Measurements from ENCODE around the gene THSD7A. TPM values are rescaled to one million over a fixed set of nuclear protein-coding genes. Genes with fewer than 3 reads are reported as not detected.

The THSD7A gene
- total and polyA plus RNA-seq, 11 donors, result 0.11 to 5.2 (median 1.1) TPM

GRCh38 chr7:11412036-11412435, 420.0 kb downstream of the THSD7A start:
- H3K4me1 ChIP-seq, result no peaks in the 10 kb centered on the region
- TF ChIP-seq POLR2A (IDR thresholded peaks at IDR 0.05), result no peak
- H3K36me3 ChIP-seq, result peaks cover 0 to 14% (median 0%) of the 10 kb centered on the region in 9 donors
- H3K27ac ChIP-seq, result no peak overlapping the region
- no peak for DNase-seq
- 86 to 97% (median 92%) methylated on average over 2 of the region's 2 CpGs for WGBS, 4 donors
- ATAC-seq, result no peak
- H3K4me3 ChIP-seq, result no peak overlapping the region
- intact Hi-C loops (cut with DNase I), result no loop called here
- peaks cover 0 to 13% (median 2%) of the 10 kb centered on the region in 12 donors for H3K9me3 ChIP-seq
- no peaks in the 10 kb centered on the region for H3K27me3 ChIP-seq

DNA sequence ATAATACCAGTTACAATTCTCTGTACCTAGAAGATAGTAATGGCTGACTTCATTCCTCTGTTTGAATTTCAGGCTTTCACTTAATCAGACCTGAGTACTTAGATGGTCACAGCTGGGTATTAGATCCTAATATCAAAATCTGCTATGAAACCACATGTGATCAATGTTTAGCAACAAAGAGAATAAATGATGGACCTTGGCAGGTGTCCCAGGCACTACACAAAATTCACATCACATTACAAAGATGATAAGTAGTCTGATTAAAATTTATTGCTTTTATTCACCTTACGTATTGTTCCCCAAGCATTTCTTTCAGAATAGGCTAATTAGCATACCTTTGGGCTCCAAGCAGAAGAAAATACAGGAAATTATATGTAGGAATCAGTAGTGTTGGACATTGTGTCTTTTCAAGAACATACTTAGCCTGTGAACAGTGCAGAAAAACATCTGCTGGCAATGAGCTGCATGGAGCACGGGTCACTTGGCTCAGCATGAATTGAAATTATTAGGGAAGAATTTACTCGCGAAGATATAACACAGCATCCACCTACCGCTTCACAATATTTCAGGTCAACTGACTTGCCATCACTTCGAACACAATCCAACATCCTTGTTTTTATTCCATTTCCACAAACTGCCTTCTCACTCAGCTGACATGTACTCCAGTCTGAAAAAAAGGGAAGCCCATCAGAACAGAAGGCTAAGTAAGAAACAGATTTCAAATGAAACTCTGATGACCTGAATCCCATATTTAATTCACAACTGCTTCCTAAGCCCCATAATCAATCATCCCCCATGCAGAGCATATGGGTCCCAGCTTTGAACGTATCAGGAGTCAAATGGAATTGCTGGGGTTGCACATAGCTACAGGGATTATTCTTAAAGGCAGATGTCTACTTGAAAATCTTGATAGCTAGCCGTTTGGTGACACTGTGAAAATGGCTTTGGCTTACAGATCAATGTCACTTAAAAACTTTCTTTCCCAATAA, 421.0 kb downstream of the THSD7A start:
- intact Hi-C loops (cut with DNase I), result no loop called here
- H3K36me3 ChIP-seq, result peaks cover 0 to 20% (median 0%) of the 10 kb centered on the region in 9 donors
- TF ChIP-seq POLR2A (IDR thresholded peaks at IDR 0.05), result no peak
- TF ChIP-seq CTCF (IDR thresholded peaks at IDR 0.05), result no peak
- H3K9me3 ChIP-seq, result peaks cover 0 to 13% (median 2%) of the 10 kb centered on the region in 12 donors
- H3K27me3 ChIP-seq, result no peaks in the 10 kb centered on the region
- ATAC-seq (no peak), DNase-seq (no peak)
- H3K4me3 ChIP-seq, result no peak overlapping the region
- no peaks in the 10 kb centered on the region for H3K4me1 ChIP-seq
- no peak overlapping the region for H3K27ac ChIP-seq
- 88 to 90% (median 90%) methylated on average over 8 of the region's 8 CpGs for WGBS, 4 donors

DNA sequence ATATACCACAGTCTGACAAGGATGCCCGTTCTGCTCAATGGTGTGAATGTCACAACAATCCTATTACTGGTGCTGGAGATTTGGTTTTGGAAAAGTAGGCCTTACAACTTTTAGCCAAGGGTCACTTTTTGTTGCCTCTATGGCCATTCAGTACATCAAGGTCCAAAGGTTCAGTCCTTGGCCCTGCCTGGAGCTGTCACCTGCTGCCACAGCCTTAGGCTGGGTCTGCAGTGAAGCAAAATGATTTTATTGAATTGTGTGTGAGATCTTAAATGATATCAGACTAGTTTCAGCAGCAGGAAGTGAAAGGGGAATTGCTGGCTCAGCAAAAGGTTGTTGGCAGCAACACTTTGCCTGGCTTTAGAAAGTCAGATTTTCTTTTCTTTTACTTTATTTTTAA, 427.6 kb downstream of the THSD7A start:
- Histone ChIP-seq H3K4me1 (no peaks in the 10 kb centered on the region), H3K36me3 (peaks cover 0 to 12% (median 0%) of the 10 kb centered on the region in 9 donors), H3K27ac (no peak overlapping the region), H3K27me3 (no peaks in the 10 kb centered on the region), H3K4me3 (no peak overlapping the region), H3K9me3 (no peaks in the 10 kb centered on the region)
- intact Hi-C loops (cut with DNase I), result no loop called here
- TF ChIP-seq POLR2A (IDR thresholded peaks at IDR 0.05) (no peak), CTCF (IDR thresholded peaks at IDR 0.05) (no peak)
- WGBS, 4 donors, result 78 to 94% (median 83%) methylated on average over 1 of the region's 1 CpG
- DNase-seq (no peak), ATAC-seq (no peak)

- Histone ChIP-seq H3K36me3 (peaks cover 0 to 12% (median 0%) of the 10 kb centered on the region in 9 donors), H3K9me3 (peaks cover 0 to 5% (median 0%) of the 10 kb centered on the region in 12 donors), H3K4me3 (no peak overlapping the region), H3K27me3 (no peaks in the 10 kb centered on the region), H3K27ac (no peak overlapping the region), H3K4me1 (no peaks in the 10 kb centered on the region)
- TF ChIP-seq CTCF (IDR thresholded peaks at IDR 0.05), result no peak
- no peak for TF ChIP-seq POLR2A (IDR thresholded peaks at IDR 0.05)
- ATAC-seq (no peak), DNase-seq (no peak)
- intact Hi-C loops (cut with DNase I), result no loop called here
- 91 to 95% (median 93%) methylated on average over 1 of the region's 1 CpG for WGBS, 4 donors
Observed at GRCh38 chr7:11403781-11404180, 428.2 kb downstream of the THSD7A start.

Data from heart left ventricle (tissue), 16 donors.